GM12864 (cell line): Measurements from ENCODE around the gene FCRL6.
A peak's percentile ranks its signal among the peaks of the same experiment; 100 is the strongest.

Experiments
- DNase-seq: peaks from one replicate; pipeline ENCODE4 v3.0.0-alpha.2; 2011; ENCODE audit warnings: low read depth
- H3K4me3 ChIP-seq: 2 replicates; pipeline ENCODE4 v1.5.1; 2011; ENCODE audit warnings: mild to moderate bottlenecking, low read depth, low read length, control low read depth
- CTCF ChIP-seq: IDR thresholded peaks from 2 replicates; pipeline ENCODE4 v1.5.1; 2011; ENCODE audit warnings: low read depth, mild to moderate bottlenecking, moderate library complexity, low read length, control low read depth, inconsistent platforms; ENCODE audit errors: missing control alignments

Gene FCRL6

GRCh38 chr1:159845751-159846629 is 43.8 kb downstream of the FCRL6 start:
- TF ChIP-seq CTCF: no peak
- no peak overlapping the region for H3K4me3 ChIP-seq
- DNase-seq: no peak

- H3K4me3 ChIP-seq: no peak overlapping the region
- no peak for TF ChIP-seq CTCF
- DNase-seq: no peak
Observed at GRCh38 chr1:159847231-159847630, 45.1 kb downstream of the FCRL6 start.

- no peak overlapping the region for H3K4me3 ChIP-seq
- no peak for DNase-seq
- TF ChIP-seq CTCF: no peak
Observed at GRCh38 chr1:159848326-159848725, 46.2 kb downstream of the FCRL6 start.

- no peak for TF ChIP-seq CTCF
- no peak overlapping the region for H3K4me3 ChIP-seq
- no peak for DNase-seq
Observed at GRCh38 chr1:159849626-159850366, 47.6 kb downstream of the FCRL6 start.

GRCh38 chr1:159851407-159851806 is 49.2 kb downstream of the FCRL6 start:
- H3K4me3 ChIP-seq: no peak overlapping the region
- TF ChIP-seq CTCF: peak; percentile 37
- DNase-seq: no peak

- H3K4me3 ChIP-seq: no peak overlapping the region
- no peak for TF ChIP-seq CTCF
- DNase-seq: no peak
Observed at GRCh38 chr1:159853417-159854115, 51.4 kb downstream of the FCRL6 start.
